ENCODE measurements around the gene BEGAIN.

The BEGAIN gene

DNA sequence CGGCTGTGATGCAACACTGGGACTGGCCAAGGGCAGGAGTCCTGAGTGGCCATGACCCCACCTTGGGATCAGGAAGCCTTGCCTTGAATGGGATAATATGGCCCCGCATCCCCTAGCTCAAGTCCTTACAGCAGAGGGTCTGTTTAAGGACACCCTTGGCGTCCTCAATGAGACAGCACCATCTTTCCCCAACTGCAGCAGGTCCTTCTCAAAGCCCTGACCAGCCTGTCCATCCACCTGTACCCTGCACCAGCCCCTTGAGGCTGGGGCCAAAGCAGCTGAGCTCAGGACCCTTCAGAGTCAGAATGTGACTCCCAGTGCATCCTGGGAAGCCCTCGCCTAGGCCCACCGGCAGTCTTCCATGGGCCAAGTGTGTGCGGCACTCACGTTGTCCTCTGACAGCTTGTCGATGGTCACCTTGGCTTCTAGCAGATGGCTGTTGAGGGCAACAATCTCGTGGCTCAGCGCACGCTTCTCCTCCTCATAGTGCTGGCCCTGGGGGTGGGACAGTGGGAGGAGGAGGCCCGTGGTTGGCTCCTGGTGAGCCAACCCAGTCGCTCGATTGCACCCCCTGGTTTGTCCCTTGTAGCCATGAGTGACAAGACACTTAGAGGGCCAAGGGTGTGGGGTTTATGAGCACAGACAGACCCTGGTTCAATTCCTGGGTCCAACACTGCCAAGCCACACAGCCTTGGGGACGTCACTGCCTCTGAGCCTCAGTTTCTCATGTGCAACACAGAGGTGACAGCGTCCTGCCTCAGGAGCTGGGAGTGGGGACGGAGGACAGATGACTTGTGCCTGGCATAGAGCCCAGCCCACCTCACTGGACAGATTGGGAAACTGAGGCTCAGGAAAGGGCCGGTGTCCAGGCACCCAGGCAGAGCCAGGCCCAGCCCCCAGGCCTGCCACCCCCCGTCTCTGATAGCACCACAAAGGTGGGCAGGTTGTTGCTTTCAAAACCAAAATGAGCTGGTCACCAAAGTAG lies 43.5 kb downstream of the BEGAIN start:
- DNase-seq (ENCODE audit: low read depth, low spot score): no peak
- ChIA-PET POLR2A (no interaction called here), CTCF (no interaction called here)
- no peak overlapping the region for H3K4me3 ChIP-seq (ENCODE audit: low read depth, low read length)
- TF ChIP-seq CTCF (IDR thresholded peaks at IDR 0.05; ENCODE audit: insufficient read depth, low read length, missing control alignments): no peak

- H3K4me3 ChIP-seq (ENCODE audit: low read depth, low read length): no peak overlapping the region
- CTCF ChIA-PET: interaction anchor here (0.8 kb wide), 1 partner anchor 160 kb away, joined by 4 read pairs; no protein-coding TSS in a partner anchor
- no peak for TF ChIP-seq CTCF (IDR thresholded peaks at IDR 0.05; ENCODE audit: insufficient read depth, low read length, missing control alignments)
- DNase-seq (ENCODE audit: low read depth, low spot score): no peak
- POLR2A ChIA-PET: no interaction called here
Observed at GRCh38 chr14:100542619-100543205, 44.5 kb downstream of the BEGAIN start.

GRCh38 chr14:100541621-100542560 lies 45.3 kb downstream of the BEGAIN start:
- POLR2A ChIA-PET: no interaction called here

DNA sequence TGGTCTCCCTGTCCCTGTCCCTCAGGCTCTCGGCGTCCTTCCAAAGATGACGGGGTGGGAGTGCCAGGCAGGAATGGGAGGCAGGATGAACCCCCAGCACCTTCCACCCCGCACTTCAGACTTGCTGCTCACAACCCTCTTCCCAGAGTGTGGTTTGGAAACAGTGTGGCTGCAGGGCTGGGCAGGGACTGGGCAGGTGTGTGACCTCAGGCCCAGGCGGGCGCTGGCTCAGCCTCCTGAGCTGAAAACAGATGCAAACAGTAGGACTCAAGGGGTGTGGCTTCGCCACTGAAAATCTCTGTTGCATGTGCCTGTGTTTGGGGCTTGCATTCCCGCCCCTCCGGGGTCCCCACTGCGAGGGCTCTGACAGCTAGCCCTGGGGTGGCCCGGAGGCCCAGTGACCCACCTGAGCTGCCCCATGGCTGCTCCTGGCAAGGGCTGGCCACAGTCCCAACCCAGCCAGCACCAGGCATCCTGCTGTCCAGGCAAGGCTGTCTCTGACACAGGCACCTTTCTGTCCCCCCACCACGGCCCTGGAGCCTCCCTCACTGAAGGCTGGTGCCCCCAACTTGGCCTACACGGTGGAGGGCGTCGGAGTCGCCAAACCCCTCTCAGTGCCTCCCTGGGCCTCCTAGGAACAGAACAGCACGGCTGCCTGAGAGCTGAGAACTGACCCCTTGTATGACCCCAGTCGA lies 46.1 kb downstream of the BEGAIN start:
- TF ChIP-seq CTCF (IDR thresholded peaks at IDR 0.05; ENCODE audit: insufficient read depth, low read length, missing control alignments): no peak
- CTCF ChIA-PET: no interaction called here
- H3K4me3 ChIP-seq (ENCODE audit: low read depth, low read length): no peak overlapping the region
- no peak for DNase-seq (ENCODE audit: low read depth, low spot score)
- POLR2A ChIA-PET: no interaction called here

More at GRCh38 chr14:100541621-100542560, 45.3 kb downstream of the BEGAIN start:
- no peak for DNase-seq (ENCODE audit: low read depth, low spot score)
- TF ChIP-seq CTCF (IDR thresholded peaks at IDR 0.05; ENCODE audit: insufficient read depth, low read length, missing control alignments): no peak
- H3K4me3 ChIP-seq (ENCODE audit: low read depth, low read length): no peak overlapping the region
- CTCF ChIA-PET: interaction anchor here (0.8 kb wide), 1 partner anchor 159 kb away, joined by 4 read pairs; no protein-coding TSS in a partner anchor

DNA sequence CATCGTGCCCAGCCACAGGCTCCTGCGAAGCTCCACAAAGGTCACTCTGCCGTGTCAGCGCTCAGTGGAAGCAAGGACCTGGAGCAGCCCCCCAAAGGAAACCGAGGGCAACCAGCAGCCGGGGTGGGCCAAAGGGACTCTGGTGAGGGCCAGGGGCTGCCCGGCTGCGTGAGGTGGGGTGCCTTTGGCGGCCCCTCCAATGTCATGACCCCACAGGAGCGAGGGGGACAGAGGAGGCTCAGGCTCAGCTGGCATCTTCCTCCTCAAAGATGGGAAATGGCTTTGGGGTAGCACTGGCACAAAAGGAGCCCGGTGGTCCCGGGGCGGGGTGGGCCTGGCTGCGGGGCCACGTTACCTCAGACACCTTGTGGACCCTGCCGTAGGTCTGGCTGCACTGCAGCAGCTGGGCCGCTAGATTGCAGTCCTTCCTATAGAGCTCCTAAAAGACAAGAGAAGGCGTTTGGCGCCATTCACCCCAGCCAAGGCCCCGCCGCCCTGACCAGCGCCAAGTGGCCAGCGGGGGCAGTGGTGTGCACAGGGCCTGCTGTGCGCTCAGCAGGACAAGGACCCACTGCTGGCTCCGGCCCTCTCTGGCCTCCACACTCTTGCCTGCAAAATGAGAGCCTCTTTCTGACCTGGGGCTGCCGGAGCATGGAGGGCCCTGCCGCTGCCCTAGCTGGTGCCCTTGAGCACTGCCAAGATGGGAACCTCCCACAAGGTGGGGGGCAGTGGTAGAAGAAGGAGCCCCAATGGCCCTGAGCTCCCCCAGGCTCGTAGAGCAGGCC lies 46.9 kb downstream of the BEGAIN start:
- peak; percentile 45 for TF ChIP-seq CTCF (IDR thresholded peaks at IDR 0.05; ENCODE audit: insufficient read depth, low read length, missing control alignments)
- CTCF ChIA-PET: interaction anchor here (0.8 kb wide), 1 partner anchor 18 kb away, joined by 3 read pairs; no protein-coding TSS in a partner anchor
- H3K4me3 ChIP-seq (ENCODE audit: low read depth, low read length): no peak overlapping the region
- POLR2A ChIA-PET: no interaction called here
- DNase-seq (ENCODE audit: low read depth, low spot score): no peak
